NOMO-1 treated with dmso at 0.1 percent for 144 hours (cell line): ENCODE results near the gene TSPAN18.

Source experiments
- DNase-seq: peaks from one replicate; lab custom pipeline; 2025; ENCODE audit not compliant: unreplicated experiment; lab: John Stamatoyannopoulos, UW

Gene TSPAN18

GRCh38 chr11:44971185-44971584, 244.4 kb downstream of the TSPAN18 start:
- DNase-seq = no peak

DNA sequence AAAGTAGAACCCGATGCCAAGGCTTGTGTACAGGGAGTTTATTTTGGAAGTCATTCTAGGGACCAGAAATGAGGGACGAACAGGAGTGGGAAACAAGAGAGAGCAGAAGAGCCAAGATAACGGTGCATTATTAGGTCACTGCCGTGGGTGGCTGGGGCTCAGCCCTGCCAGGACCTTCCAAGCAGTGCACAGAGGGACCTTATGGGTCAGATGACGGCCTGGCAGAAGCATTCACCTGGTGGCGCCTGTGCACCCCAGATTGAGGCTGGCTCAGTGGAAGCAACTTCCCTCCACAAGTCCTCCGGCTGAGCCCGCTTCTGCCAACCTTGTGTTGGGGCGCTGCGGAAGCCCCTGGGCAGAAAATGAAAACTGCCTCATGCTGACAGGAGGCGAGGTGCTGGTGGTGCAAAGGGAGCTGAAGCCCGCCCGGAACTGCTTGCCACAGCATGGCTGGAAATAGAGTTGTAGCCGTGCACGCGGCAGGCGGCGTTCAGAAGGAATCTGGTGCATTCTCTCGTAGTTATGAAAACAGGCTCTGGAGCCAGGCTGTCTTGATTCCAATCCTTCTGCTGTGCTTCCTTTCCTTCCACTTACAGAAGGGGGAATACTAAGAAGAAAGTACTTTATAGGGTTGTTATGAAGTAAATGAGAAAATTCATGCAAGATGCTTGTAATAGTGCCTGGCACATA, 246.1 kb downstream of the TSPAN18 start:
- no peak for DNase-seq

DNA sequence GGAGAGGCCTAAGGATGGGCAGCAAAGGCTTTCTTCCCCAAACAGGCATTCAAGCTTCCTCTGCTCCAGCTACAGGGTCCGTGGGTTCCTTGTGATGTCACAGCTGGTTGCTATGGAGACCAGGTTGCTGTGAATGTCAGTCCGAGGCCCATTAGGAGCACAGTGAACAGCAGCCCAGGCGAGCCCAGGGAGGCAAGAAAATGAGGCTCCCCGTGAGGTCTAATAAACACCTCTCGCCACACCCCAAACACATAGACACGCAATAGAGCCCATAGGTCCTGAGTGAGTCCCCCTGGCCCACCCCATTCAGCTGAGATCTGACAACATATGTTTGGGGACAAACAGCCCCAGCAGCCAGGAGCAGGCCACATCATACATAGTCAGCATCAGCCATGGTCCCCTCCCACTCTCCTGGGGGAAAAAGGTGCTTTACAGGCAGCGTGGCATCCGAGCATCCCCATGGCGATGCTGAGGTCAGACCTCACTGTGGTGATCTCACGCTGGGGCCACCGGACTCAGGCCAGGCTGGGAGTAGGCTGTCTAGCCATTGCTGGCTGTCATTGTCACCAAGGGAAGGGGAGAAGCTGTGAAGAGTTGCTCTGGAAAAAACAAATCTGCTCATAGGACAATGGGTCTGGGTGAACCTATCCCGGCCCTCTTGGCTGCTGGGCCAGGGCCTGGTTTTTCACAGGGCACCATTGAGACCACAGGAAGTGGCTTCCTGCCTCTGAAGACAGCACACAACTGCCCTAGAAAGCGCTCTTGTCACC, 247.1 kb downstream of the TSPAN18 start:
- no peak for DNase-seq

- no peak for DNase-seq
These were observed 247.7 kb downstream of the TSPAN18 start for GRCh38 chr11:44974402-44975000.

- no peak for DNase-seq
These were observed 249.8 kb downstream of the TSPAN18 start for GRCh38 chr11:44976576-44976975.

GRCh38 chr11:44977493-44977984, 250.8 kb downstream of the TSPAN18 start:
- no peak for DNase-seq

GRCh38 chr11:44978274-44978960, 251.7 kb downstream of the TSPAN18 start:
- DNase-seq = no peak

- DNase-seq = no peak
These were observed 252.2 kb downstream of the TSPAN18 start for GRCh38 chr11:44978961-44979331.

DNA sequence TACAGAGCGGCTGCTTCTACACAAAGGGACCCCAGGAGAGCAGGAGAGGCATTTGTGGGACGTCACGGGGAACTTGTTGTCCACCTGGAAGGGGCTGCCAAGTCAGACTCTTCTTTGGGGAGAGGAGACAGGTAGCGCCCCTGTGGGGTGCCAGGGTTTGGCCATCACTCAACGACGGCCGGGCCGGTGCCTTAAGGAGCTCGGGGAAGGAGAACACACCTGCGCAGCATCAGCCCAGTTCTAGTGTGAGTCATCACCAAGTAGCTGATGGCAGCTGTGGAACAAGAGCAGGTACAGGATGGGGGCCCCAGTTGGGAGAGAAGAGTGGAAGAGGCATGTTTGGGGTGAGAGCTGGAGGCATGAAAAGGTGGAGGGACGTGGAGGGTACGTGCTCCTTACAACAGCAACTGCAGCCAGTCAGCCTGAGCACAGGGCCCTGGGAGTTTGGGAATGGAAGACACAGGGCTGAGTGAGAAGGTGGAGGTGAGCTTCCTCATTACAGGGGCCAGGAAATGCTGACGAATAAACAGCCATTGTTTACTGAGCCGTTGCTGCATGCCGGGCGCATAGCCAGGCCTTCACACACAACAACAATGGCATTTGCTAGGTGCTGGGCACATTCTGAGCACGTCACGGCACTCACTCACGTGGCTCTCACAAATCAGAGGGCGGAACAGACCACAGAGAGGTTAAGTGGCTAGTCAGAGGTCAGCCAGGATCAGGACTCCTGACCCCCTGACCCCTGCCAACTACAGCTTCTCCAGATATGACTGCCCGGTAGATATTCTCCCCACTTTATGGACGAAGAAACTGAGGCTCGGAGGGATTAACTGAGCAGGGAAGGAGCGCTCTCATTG, 253.0 kb downstream of the TSPAN18 start:
- DNase-seq = no peak

- DNase-seq = no peak
These were observed 254.0 kb downstream of the TSPAN18 start for GRCh38 chr11:44980533-44981427.
